Measurements from ENCODE around the gene QPRT. TPM values are rescaled to one million over a fixed set of nuclear protein-coding genes. Genes with fewer than 3 reads are reported as not detected.
"Not testable (repeated sequence)": the region's sequence is repeated elsewhere in the genome, so short reads cannot be mapped to it uniquely, and the experiment has no call there.

Gene QPRT
- total RNA-seq, 2 experiments from 2014 or later = 8.3 to 9.2 TPM

GRCh38 chr16:29649588-29650494 lies 29.1 kb upstream of the QPRT start:
- CTCF ChIA-PET = no interaction called here
- no peak overlapping the region for H3K27ac Mint-ChIP-seq
- DNase-seq = no peak
- peaks cover 16% of the 10 kb centered on the region for H3K4me1 Mint-ChIP-seq (ENCODE audit: low read depth)
- H3K4me3 Mint-ChIP-seq = no peak overlapping the region
- H3K27me3 Mint-ChIP-seq (ENCODE audit: low read depth) = no peaks in the 10 kb centered on the region
- H3K36me3 Mint-ChIP-seq (ENCODE audit: low read depth) = no peaks in the 10 kb centered on the region
- no peaks in the 10 kb centered on the region for H3K9me3 Mint-ChIP-seq
- intact Hi-C loops (cut with micrococcal nuclease) = no loop called here

GRCh38 chr16:29650771-29651170 lies 28.2 kb upstream of the QPRT start:
- no peaks in the 10 kb centered on the region for H3K36me3 Mint-ChIP-seq (ENCODE audit: low read depth)
- no peak overlapping the region for H3K27ac Mint-ChIP-seq
- no peaks in the 10 kb centered on the region for H3K9me3 Mint-ChIP-seq
- intact Hi-C loops (cut with micrococcal nuclease) = no loop called here
- no peak overlapping the region for H3K4me3 Mint-ChIP-seq
- H3K4me1 Mint-ChIP-seq (ENCODE audit: low read depth) = peaks cover 7% of the 10 kb centered on the region
- DNase-seq = no peak
- no peaks in the 10 kb centered on the region for H3K27me3 Mint-ChIP-seq (ENCODE audit: low read depth)
- CTCF ChIA-PET = interaction anchor here (0.8 kb wide), 1 partner anchor 12 kb away, joined by 3 read pairs; the partner anchor contains the start of gene SPN

GRCh38 chr16:29651774-29652349 lies 27.1 kb upstream of the QPRT start:
- Mint-ChIP-seq H3K4me1 (ENCODE audit: low read depth) (peaks cover 7% of the 10 kb centered on the region), H3K36me3 (ENCODE audit: low read depth) (no peaks in the 10 kb centered on the region), H3K27ac (no peak overlapping the region), H3K9me3 (no peaks in the 10 kb centered on the region), H3K27me3 (ENCODE audit: low read depth) (no peaks in the 10 kb centered on the region), H3K4me3 (no peak overlapping the region)
- intact Hi-C loops (cut with micrococcal nuclease) = no loop called here
- CTCF ChIA-PET = interaction anchor here (0.6 to 1.3 kb wide), 4 partner anchors 10 to 391 kb away, joined by 3 to 5 read pairs (median 4); partner anchors contain the start of gene SPN
- no peak for DNase-seq

GRCh38 chr16:29653471-29653870 lies 25.5 kb upstream of the QPRT start:
- no peaks in the 10 kb centered on the region for H3K27me3 Mint-ChIP-seq (ENCODE audit: low read depth)
- H3K36me3 Mint-ChIP-seq (ENCODE audit: low read depth) = no peaks in the 10 kb centered on the region
- no peak overlapping the region for H3K27ac Mint-ChIP-seq
- peaks cover 8% of the 10 kb centered on the region for H3K4me1 Mint-ChIP-seq (ENCODE audit: low read depth)
- no peak for DNase-seq
- no peaks in the 10 kb centered on the region for H3K9me3 Mint-ChIP-seq
- H3K4me3 Mint-ChIP-seq = no peak overlapping the region
- CTCF ChIA-PET = interaction anchor here (0.6 kb wide), 1 partner anchor 1370 kb away, joined by 3 read pairs; no protein-coding TSS in a partner anchor
- intact Hi-C loops (cut with micrococcal nuclease) = no loop called here

- H3K27ac Mint-ChIP-seq; H3K9me3 Mint-ChIP-seq; H3K36me3 Mint-ChIP-seq (ENCODE audit: low read depth); H3K27me3 Mint-ChIP-seq (ENCODE audit: low read depth); intact Hi-C loops (cut with micrococcal nuclease); DNase-seq; H3K4me3 Mint-ChIP-seq: not testable (repeated sequence)
- CTCF ChIA-PET = interaction anchor here (1.2 kb wide), 1 partner anchor 11 kb away, joined by 4 read pairs; no protein-coding TSS in a partner anchor
- peaks cover 10% of the 10 kb centered on the region for H3K4me1 Mint-ChIP-seq (ENCODE audit: low read depth)
Observed at GRCh38 chr16:29653890-29654289, 25.1 kb upstream of the QPRT start.

- H3K4me1 Mint-ChIP-seq (ENCODE audit: low read depth) = peaks cover 26% of the 10 kb centered on the region
- H3K27ac Mint-ChIP-seq = no peak overlapping the region
- intact Hi-C loops (cut with micrococcal nuclease) = no loop called here
- no peak overlapping the region for H3K4me3 Mint-ChIP-seq
- no peaks in the 10 kb centered on the region for H3K36me3 Mint-ChIP-seq (ENCODE audit: low read depth)
- no peaks in the 10 kb centered on the region for H3K27me3 Mint-ChIP-seq (ENCODE audit: low read depth)
- DNase-seq = no peak
- H3K9me3 Mint-ChIP-seq = no peaks in the 10 kb centered on the region
- CTCF ChIA-PET = interaction anchor here (1.1 kb wide), 1 partner anchor 9 kb away, joined by 3 read pairs; no protein-coding TSS in a partner anchor
Observed at GRCh38 chr16:29656688-29657523, 22.1 kb upstream of the QPRT start.

GRCh38 chr16:29658705-29659104 lies 20.3 kb upstream of the QPRT start:
- Mint-ChIP-seq H3K36me3 (ENCODE audit: low read depth) (peaks cover 4% of the 10 kb centered on the region), H3K4me3 (no peak overlapping the region), H3K4me1 (ENCODE audit: low read depth) (peaks cover 35% of the 10 kb centered on the region), H3K9me3 (no peaks in the 10 kb centered on the region), H3K27ac (no peak overlapping the region), H3K27me3 (ENCODE audit: low read depth) (no peaks in the 10 kb centered on the region)
- intact Hi-C loops (cut with micrococcal nuclease) = no loop called here
- no peak for DNase-seq
- CTCF ChIA-PET = no interaction called here

GRCh38 chr16:29662000-29662728 lies 16.8 kb upstream of the QPRT start:
- CTCF ChIA-PET = interaction anchor here (0.7 to 1.1 kb wide), 3 partner anchors 23 to 344 kb away, joined by 3 to 7 read pairs (median 4); no protein-coding TSS in a partner anchor
- intact Hi-C loops (cut with micrococcal nuclease) = loop anchor here (1.0 kb wide), 1 partner anchor 21 kb away; no protein-coding TSS in a partner anchor
- peaks cover 55% of the 10 kb centered on the region for H3K4me1 Mint-ChIP-seq (ENCODE audit: low read depth)

GRCh38 chr16:29662729-29663015 lies 16.3 kb upstream of the QPRT start:
- Mint-ChIP-seq H3K27ac (peak overlapping the region; percentile 98), H3K9me3 (no peaks in the 10 kb centered on the region), H3K27me3 (ENCODE audit: low read depth) (no peaks in the 10 kb centered on the region), H3K4me1 (ENCODE audit: low read depth) (peaks cover 58% of the 10 kb centered on the region), H3K36me3 (ENCODE audit: low read depth) (peaks cover 28% of the 10 kb centered on the region), H3K4me3 (peak overlapping the region; percentile 96)
- peak; percentile 67 for DNase-seq
- CTCF ChIA-PET = interaction anchor here (0.7 to 1.1 kb wide), 3 partner anchors 11 to 87 kb away, joined by 3 to 7 read pairs (median 4); no protein-coding TSS in a partner anchor
- intact Hi-C loops (cut with micrococcal nuclease) = loop anchor here (1.0 kb wide), 1 partner anchor 21 kb away; no protein-coding TSS in a partner anchor

More at GRCh38 chr16:29662000-29662728, 16.8 kb upstream of the QPRT start:
- peak overlapping the region; percentile 98 for H3K27ac Mint-ChIP-seq
- H3K9me3 Mint-ChIP-seq = no peaks in the 10 kb centered on the region
- no peak for DNase-seq
- H3K27me3 Mint-ChIP-seq (ENCODE audit: low read depth) = no peaks in the 10 kb centered on the region
- H3K4me3 Mint-ChIP-seq = peak overlapping the region; percentile 96
- H3K36me3 Mint-ChIP-seq (ENCODE audit: low read depth) = peaks cover 28% of the 10 kb centered on the region

- peaks cover 58% of the 10 kb centered on the region for H3K4me1 Mint-ChIP-seq (ENCODE audit: low read depth)
- CTCF ChIA-PET = interaction anchor here (0.7 to 1.1 kb wide), 6 partner anchors 12 to 369 kb away, joined by 3 to 7 read pairs (median 4); partner anchors contain the start of gene QPRT
- H3K4me3 Mint-ChIP-seq = peak within 1 kb of the TSS; percentile 96
- peak within 1 kb of the TSS; percentile 98 for H3K27ac Mint-ChIP-seq
- intact Hi-C loops (cut with micrococcal nuclease) = no loop called here
- H3K36me3 Mint-ChIP-seq (ENCODE audit: low read depth) = peaks cover 28% of the 10 kb centered on the region
- H3K9me3 Mint-ChIP-seq = no peaks in the 10 kb centered on the region
- no peaks in the 10 kb centered on the region for H3K27me3 Mint-ChIP-seq (ENCODE audit: low read depth)
- peak; percentile 62 for DNase-seq
Observed at GRCh38 chr16:29663016-29663806, 15.8 kb upstream of the QPRT start, which contains the start of gene SPN. Gene SPN (plus strand): TSS chr16:29663247. CDS start chr16:29663729, 482 bp downstream.

- intact Hi-C loops (cut with micrococcal nuclease) = loop anchor here (1.0 to 2.0 kb wide), 2 partner anchors 18 to 51 kb away; no protein-coding TSS in a partner anchor
- peak; percentile 56 for DNase-seq
- Mint-ChIP-seq H3K4me3 (peak overlapping the region; percentile 96), H3K4me1 (ENCODE audit: low read depth) (peaks cover 59% of the 10 kb centered on the region), H3K9me3 (no peaks in the 10 kb centered on the region), H3K27me3 (ENCODE audit: low read depth) (no peaks in the 10 kb centered on the region), H3K27ac (peak overlapping the region; percentile 98), H3K36me3 (ENCODE audit: low read depth) (peaks cover 28% of the 10 kb centered on the region)
- CTCF ChIA-PET = interaction anchor here (0.7 to 1.1 kb wide), 3 partner anchors 15 to 368 kb away, joined by 3 to 5 read pairs (median 3); partner anchors contain the start of gene QPRT
Observed at GRCh38 chr16:29663807-29664090, 15.2 kb upstream of the QPRT start.
